DMS79 (cell line): Measurements from ENCODE around the gene DNAJC17.

Experiments used
- DNase-seq: peaks from one replicate; lab custom pipeline; 2025; lab: John Stamatoyannopoulos, UW

The DNAJC17 gene

GRCh38 chr15:40829115-40829514 is 21.8 kb upstream of the DNAJC17 start:
- DNase-seq, result no peak

GRCh38 chr15:40828447-40829036 is 21.3 kb upstream of the DNAJC17 start, which contains the start of gene PPP1R14D:
Gene PPP1R14D (minus strand): TSS chr15:40828708. CDS start chr15:40828641, 67 bp downstream.
- DNase-seq, result no peak

GRCh38 chr15:40826423-40827075 is 19.3 kb upstream of the DNAJC17 start:
- no peak for DNase-seq

- no peak for DNase-seq
Measured at GRCh38 chr15:40825661-40826422, 18.6 kb upstream of the DNAJC17 start.

- DNase-seq, result no peak
Measured at GRCh38 chr15:40823572-40824343, 16.5 kb upstream of the DNAJC17 start.

GRCh38 chr15:40821195-40821594 is 13.9 kb upstream of the DNAJC17 start:
- no peak for DNase-seq

GRCh38 chr15:40819048-40819447 is 11.8 kb upstream of the DNAJC17 start:
- DNase-seq, result no peak

- DNase-seq, result peak; percentile 59
Measured at GRCh38 chr15:40815042-40815698, 7.9 kb upstream of the DNAJC17 start.

GRCh38 chr15:40812721-40813425 is 5.6 kb upstream of the DNAJC17 start:
- DNase-seq, result no peak

- DNase-seq, result no peak
Measured at GRCh38 chr15:40808861-40809450, 1.7 kb upstream of the DNAJC17 start.

GRCh38 chr15:40807888-40808461 is 702 bp upstream of the DNAJC17 start:
- DNase-seq, result no peak

GRCh38 chr15:40806672-40807027 is 623 bp downstream of the DNAJC17 start:
- DNase-seq, result no peak

- no peak for DNase-seq
Measured at GRCh38 chr15:40803688-40804087, 3.6 kb downstream of the DNAJC17 start.

GRCh38 chr15:40803076-40803475 is 4.2 kb downstream of the DNAJC17 start:
- DNase-seq, result no peak

- no peak for DNase-seq
Measured at GRCh38 chr15:40799523-40799922, 7.8 kb downstream of the DNAJC17 start.

GRCh38 chr15:40796512-40796911 is 10.8 kb downstream of the DNAJC17 start:
- DNase-seq, result no peak

GRCh38 chr15:40796041-40796440 is 11.2 kb downstream of the DNAJC17 start:
- no peak for DNase-seq

- DNase-seq, result no peak
Measured at GRCh38 chr15:40793216-40793989, 13.9 kb downstream of the DNAJC17 start.

- no peak for DNase-seq
Measured at GRCh38 chr15:40792394-40792793, 14.9 kb downstream of the DNAJC17 start.

- DNase-seq, result no peak
Measured at GRCh38 chr15:40790718-40791117, 16.6 kb downstream of the DNAJC17 start.
